ENCODE results near the gene PNLIPRP3. TPM values are rescaled to one million over a fixed set of nuclear protein-coding genes. Genes with fewer than 3 reads are reported as not detected.

The PNLIPRP3 gene
- total RNA-seq, 1 donor from 2014 or later = not detected

- Mint-ChIP-seq H3K36me3 (ENCODE audit: low read depth) (no peaks in the 10 kb centered on the region), H3K27me3 (ENCODE audit: low read depth) (peaks cover 3% of the 10 kb centered on the region), H3K4me3 (ENCODE audit: unreplicated experiment) (no peak overlapping the region), H3K9me3 (ENCODE audit: low read depth) (no peaks in the 10 kb centered on the region), H3K27ac (ENCODE audit: unreplicated experiment) (no peak overlapping the region), H3K4me1 (ENCODE audit: low read depth) (no peaks in the 10 kb centered on the region)
- TF ChIP-seq, protein P1, sequence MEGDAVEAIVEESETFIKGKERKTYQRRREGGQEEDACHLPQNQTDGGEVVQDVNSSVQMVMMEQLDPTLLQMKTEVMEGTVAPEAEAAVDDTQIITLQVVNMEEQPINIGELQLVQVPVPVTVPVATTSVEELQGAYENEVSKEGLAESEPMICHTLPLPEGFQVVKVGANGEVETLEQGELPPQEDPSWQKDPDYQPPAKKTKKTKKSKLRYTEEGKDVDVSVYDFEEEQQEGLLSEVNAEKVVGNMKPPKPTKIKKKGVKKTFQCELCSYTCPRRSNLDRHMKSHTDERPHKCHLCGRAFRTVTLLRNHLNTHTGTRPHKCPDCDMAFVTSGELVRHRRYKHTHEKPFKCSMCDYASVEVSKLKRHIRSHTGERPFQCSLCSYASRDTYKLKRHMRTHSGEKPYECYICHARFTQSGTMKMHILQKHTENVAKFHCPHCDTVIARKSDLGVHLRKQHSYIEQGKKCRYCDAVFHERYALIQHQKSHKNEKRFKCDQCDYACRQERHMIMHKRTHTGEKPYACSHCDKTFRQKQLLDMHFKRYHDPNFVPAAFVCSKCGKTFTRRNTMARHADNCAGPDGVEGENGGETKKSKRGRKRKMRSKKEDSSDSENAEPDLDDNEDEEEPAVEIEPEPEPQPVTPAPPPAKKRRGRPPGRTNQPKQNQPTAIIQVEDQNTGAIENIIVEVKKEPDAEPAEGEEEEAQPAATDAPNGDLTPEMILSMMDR (IDR thresholded peaks at IDR 0.05) = no peak
- DNase-seq (ENCODE audit: low spot score) = no peak
Measured at GRCh38 chr10:116477986-116478664, 50.5 kb downstream of the PNLIPRP3 start.

DNA sequence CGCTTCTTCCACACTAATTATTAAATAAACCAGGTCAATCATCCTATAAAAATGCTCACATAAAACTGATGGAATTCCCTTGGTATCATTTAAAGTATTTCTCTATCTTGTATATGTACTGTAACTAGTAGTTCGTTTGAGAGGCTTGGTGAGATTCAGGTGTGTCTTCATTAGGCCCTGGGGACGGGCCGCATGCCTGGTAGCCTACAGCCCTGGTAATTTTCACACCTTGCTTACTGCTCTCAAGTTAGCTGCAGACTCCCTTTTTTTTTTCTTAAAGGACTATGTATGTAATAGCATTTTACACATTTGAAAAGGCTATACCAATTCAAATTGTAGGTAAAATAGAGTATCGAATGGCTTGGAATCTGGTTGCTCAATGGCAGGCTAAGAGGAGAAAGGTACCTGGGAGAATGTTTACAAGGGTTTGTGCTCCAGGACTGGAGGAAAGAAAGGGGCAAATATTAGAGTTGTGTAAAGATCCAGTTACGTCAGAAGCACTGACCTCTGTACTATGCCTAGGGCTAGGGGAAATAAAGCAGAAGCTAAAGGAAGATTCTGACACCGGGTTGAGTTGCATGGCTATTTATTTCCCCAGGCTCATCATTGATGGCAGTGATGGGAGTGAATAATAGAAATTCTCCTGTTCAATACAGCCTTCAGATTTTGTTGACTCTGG is 59.3 kb downstream of the PNLIPRP3 start:
- H3K9me3 Mint-ChIP-seq (ENCODE audit: low read depth) = no peaks in the 10 kb centered on the region
- DNase-seq (ENCODE audit: low spot score) = no peak
- H3K27me3 Mint-ChIP-seq (ENCODE audit: low read depth) = peaks cover 9% of the 10 kb centered on the region
- H3K27ac Mint-ChIP-seq (ENCODE audit: unreplicated experiment) = no peak overlapping the region
- TF ChIP-seq, protein P1 (IDR thresholded peaks at IDR 0.05) = no peak
- H3K36me3 Mint-ChIP-seq (ENCODE audit: low read depth) = no peaks in the 10 kb centered on the region
- H3K4me3 Mint-ChIP-seq (ENCODE audit: unreplicated experiment) = no peak overlapping the region
- no peaks in the 10 kb centered on the region for H3K4me1 Mint-ChIP-seq (ENCODE audit: low read depth)

DNA sequence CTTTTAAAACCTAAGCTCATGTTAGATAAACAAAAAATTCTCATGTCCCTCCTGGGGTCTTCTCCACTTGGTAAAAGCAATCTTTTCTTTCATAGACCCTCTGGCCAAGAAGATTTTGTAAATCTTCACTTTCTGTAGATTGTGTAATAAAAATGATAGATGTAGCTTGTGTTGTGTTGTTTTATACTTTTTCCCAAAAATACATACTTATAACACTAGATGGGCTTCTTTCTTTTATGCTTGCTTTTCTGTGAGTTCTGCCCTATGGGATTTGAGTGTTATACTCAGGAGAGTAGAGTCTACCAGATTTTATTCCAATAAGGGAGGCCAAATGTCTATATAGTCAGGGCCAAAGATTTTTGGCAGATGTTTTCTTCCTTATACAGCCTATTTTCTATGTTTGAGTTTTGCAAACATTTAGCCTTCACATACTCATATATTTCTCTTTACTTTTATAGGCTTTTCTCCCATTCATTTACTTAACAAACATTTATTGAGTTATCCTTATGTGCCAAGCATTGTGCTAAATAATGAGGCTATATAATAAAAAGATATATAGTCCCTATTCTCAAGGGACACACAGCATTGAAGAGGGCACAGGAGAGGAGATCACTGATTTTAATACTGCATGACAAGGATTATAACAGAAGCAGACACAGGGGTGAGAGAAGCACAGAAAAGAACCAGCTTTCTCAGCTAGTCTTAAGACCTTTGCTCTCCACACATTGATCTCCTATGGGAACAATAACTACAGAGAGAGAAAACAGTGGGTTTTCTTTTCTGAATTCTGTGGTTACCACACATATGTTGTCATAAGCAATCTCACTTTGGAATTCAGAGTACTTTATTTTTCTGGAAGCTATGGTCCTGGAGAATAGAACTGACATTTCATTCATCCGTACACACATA is 60.1 kb downstream of the PNLIPRP3 start:
- Mint-ChIP-seq H3K9me3 (ENCODE audit: low read depth) (no peaks in the 10 kb centered on the region), H3K4me3 (ENCODE audit: unreplicated experiment) (no peak overlapping the region), H3K27me3 (ENCODE audit: low read depth) (peaks cover 12% of the 10 kb centered on the region), H3K4me1 (ENCODE audit: low read depth) (no peaks in the 10 kb centered on the region), H3K36me3 (ENCODE audit: low read depth) (no peaks in the 10 kb centered on the region), H3K27ac (ENCODE audit: unreplicated experiment) (no peak overlapping the region)
- TF ChIP-seq, protein P1 (IDR thresholded peaks at IDR 0.05) = no peak
- no peak for DNase-seq (ENCODE audit: low spot score)

DNA sequence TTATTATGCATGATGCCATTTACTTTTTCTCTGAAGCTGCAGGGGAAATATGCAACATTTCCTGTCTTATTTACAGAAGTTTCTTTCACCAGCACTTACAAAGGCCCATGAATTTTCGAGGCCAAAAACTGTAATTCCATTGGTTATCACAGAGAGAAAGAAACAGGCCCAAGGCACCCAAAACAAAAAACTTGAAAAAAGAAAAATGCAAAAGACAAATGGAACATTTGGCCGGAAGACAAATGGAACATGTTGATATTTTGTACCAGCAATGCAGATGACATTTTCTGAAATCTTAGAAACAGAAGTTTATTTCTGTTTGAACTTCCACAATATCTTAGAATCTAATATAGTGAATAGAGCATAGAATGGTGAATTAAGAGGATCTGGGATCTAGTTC is 61.8 kb downstream of the PNLIPRP3 start:
- Mint-ChIP-seq H3K4me1 (ENCODE audit: low read depth) (no peaks in the 10 kb centered on the region), H3K36me3 (ENCODE audit: low read depth) (no peaks in the 10 kb centered on the region), H3K27me3 (ENCODE audit: low read depth) (peaks cover 12% of the 10 kb centered on the region), H3K27ac (ENCODE audit: unreplicated experiment) (no peak overlapping the region), H3K9me3 (ENCODE audit: low read depth) (no peaks in the 10 kb centered on the region), H3K4me3 (ENCODE audit: unreplicated experiment) (no peak overlapping the region)
- DNase-seq (ENCODE audit: low spot score) = no peak
- TF ChIP-seq, protein P1 (IDR thresholded peaks at IDR 0.05) = no peak

GRCh38 chr10:116490028-116490662 is 62.5 kb downstream of the PNLIPRP3 start:
- H3K27me3 Mint-ChIP-seq (ENCODE audit: low read depth) = peaks cover 12% of the 10 kb centered on the region
- no peak overlapping the region for H3K27ac Mint-ChIP-seq (ENCODE audit: unreplicated experiment)
- no peaks in the 10 kb centered on the region for H3K4me1 Mint-ChIP-seq (ENCODE audit: low read depth)
- no peaks in the 10 kb centered on the region for H3K36me3 Mint-ChIP-seq (ENCODE audit: low read depth)
- no peak overlapping the region for H3K4me3 Mint-ChIP-seq (ENCODE audit: unreplicated experiment)
- TF ChIP-seq, protein P1 (IDR thresholded peaks at IDR 0.05) = peak; percentile 90
- no peak for DNase-seq (ENCODE audit: low spot score)
- H3K9me3 Mint-ChIP-seq (ENCODE audit: low read depth) = no peaks in the 10 kb centered on the region

All from chondrocyte (in vitro differentiated cells).